IMR-90 (cell line): ENCODE measurements around the gene SPRED2.

Source experiments
- BHLHE40 ChIP-seq: fragments of 150-350 bp; IDR thresholded peaks from 2 replicates; pipeline ENCODE4 v1.6.1; 2016; ENCODE audit warnings: mild to moderate bottlenecking, low read depth, low read length
- CEBPB ChIP-seq: IDR thresholded peaks from 2 replicates; pipeline ENCODE4 v1.6.1; 2012; ENCODE audit warnings: low read depth, low read length, improper control_type of control experiment
- CHD1 ChIP-seq: IDR thresholded peaks from 2 replicates; pipeline ENCODE4 v1.6.1; 2012; ENCODE audit warnings: low read depth, low read length, improper control_type of control experiment
- CTCF ChIP-seq: conservative IDR thresholded peaks from 2 replicates; pipeline ENCODE4 v1.5.1; 2012; ENCODE audit warnings: mild to moderate bottlenecking, low read depth, low read length, improper control_type of control experiment
- ELK1 ChIP-seq: fragments of 150-350 bp; IDR thresholded peaks from 2 replicates; pipeline ENCODE4 v1.6.1; 2016; ENCODE audit warnings: low read depth, mild to moderate bottlenecking, low read length, moderate library complexity, borderline replicate concordance
- MAFK ChIP-seq: IDR thresholded peaks from 2 replicates; pipeline ENCODE4 v1.6.1; 2012; ENCODE audit warnings: low read depth, low read length, improper control_type of control experiment
- MXI1 ChIP-seq: IDR thresholded peaks from 2 replicates; pipeline ENCODE4 v1.6.1; 2012; ENCODE audit warnings: low read depth, mild to moderate bottlenecking, low read length, moderate library complexity, borderline replicate concordance
- POLR2A ChIP-seq: IDR thresholded peaks from 2 replicates; pipeline ENCODE4 v1.6.1; 2012; ENCODE audit warnings: mild to moderate bottlenecking, low read depth, low read length
- RAD21 ChIP-seq: IDR thresholded peaks from 2 replicates; pipeline ENCODE4 v1.6.1; 2012; ENCODE audit warnings: low read length, improper control_type of control experiment

- no peak for TF ChIP-seq CTCF
- no peak for TF ChIP-seq POLR2A
- no peak for TF ChIP-seq MXI1
- TF ChIP-seq CHD1: no peak
- no peak for TF ChIP-seq RAD21
- TF ChIP-seq BHLHE40: no peak
- no peak for TF ChIP-seq CEBPB
- no peak for TF ChIP-seq ELK1
- no peak for TF ChIP-seq MAFK
These were observed 80.3 kb downstream of the SPRED2 start for GRCh38 chr2:65351948-65352595.
